Dermis microvascular lymphatic vessel endothelial cell (primary cell): Measurements from ENCODE around the gene FOXI3. TPM values are rescaled to one million over a fixed set of nuclear protein-coding genes. Genes with fewer than 3 reads are reported as not detected.
A peak's percentile ranks its signal among the peaks of the same experiment; 100 is the strongest.

Experiments used
- DNase-seq, 2 donors: peaks; one replicate each; pipeline versions ENCODE4 v3.0.0 to v3.0.0-alpha.2; 2010; ENCODE audit warnings: low read depth in 2 of 2
- total RNA-seq: library from RNA; depleted of rRNA; stranded (reverse); fragments of >200 nt; gene quantifications from 2 replicates; pipeline ENCODE4 v1.2.1, GENCODE V29; 2014

FOXI3 gene
- not detected in 2 replicates for total RNA-seq

DNA sequence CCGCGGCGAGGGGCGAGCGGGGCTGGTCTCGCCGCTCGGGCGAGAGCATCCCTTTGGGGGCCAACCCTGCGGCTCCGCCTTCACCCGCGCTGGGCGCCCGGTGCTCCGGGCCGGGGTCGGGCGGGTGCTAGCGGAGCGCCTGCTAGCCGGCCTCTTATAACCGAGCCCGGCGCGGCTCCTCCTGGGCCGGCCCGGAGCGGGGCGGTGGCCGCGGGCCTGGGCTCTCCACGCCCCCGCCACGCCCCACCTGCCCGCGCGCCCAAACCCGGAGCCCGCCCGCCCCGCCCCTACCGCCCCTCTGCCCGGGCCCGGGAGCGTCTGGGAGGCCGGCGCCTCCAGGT, at the start of gene FOXI3:
TSS of gene FOXI3 (minus strand) at position 129 of the 341 bp plus-strand sequence. CDS start 158 bp downstream, outside the sequence.
- no peak for DNase-seq

- no peak for DNase-seq
Measured at GRCh38 chr2:88500691-88501090, 48.2 kb upstream of the FOXI3 start.

DNA sequence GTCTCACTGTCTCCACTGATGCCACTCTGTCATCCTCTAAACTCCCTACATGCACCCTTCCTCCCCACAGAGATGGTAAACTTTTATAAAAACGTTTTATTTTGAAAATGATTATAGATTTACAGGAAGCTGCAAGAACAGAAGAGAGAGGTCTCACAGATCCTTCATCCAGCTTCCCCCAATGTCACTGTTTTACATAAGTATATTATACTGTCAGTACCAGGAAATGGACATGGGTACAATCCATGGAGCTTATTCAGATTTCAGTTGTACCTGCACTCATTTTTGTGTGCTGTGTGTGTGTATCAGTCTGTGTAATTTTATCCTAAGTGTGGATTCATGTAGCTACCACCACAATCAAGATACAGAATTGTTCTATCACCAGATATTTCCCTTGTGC, 46.7 kb upstream of the FOXI3 start:
- DNase-seq: no peak

GRCh38 chr2:88493481-88493880, 41.0 kb upstream of the FOXI3 start:
- no peak for DNase-seq

DNA sequence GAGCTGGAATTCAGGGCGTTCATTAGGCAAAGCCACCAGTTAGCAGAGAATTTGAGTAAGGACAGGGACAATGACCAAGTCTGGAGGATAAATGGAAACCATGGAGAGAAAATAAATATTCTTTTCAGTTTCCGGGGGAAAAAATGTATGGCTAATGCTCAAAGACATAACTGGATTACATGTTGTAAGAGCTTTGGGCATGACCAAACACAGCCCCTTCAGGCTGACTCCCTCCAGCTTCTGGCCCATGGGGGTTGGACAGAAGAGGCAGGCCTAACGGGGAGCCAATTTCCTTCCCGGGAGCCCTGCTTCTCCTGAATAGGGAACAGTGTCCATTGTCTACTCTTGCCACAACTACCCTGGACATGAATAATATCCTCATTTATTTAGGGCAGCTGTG, 39.5 kb upstream of the FOXI3 start:
- no peak for DNase-seq

DNA sequence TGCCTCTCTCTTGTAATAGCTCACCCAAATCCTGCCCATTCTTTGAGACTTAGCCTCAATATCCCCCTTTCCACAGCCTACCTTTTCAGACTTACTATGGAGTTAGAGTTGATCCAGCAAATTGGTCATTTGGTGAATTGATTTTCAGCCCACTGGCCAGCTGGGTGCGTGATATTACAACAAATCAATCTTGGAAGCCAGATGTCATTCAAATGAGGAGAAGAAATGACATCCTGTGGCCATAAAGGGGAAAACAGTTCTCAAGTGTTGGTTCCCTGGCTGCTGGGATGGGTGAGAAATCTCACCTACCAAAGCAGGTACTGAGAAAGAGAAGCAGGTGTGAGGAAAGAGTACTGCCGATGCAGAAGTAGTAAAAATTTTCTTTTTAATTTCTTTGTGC, 36.7 kb upstream of the FOXI3 start:
- DNase-seq: no peak

DNA sequence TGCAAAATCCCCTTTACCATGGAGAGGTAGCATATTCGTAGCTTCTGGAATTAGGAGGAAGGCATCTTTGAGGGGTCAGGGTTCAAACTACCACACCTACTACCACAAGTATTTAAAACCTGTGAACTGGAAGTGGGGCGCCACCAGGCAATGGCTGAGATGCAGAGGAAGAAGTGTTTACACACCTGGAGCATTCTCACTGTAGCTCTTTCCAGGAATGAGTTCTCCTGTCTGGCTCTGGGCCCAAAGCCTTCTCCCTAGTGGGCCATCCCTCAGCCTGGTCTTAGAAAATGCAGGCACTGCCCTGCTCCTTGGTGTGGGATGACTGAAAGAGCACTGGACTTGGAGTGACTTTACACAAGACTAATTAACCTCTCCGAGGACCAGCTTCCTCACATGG, 30.7 kb upstream of the FOXI3 start:
- no peak for DNase-seq

DNA sequence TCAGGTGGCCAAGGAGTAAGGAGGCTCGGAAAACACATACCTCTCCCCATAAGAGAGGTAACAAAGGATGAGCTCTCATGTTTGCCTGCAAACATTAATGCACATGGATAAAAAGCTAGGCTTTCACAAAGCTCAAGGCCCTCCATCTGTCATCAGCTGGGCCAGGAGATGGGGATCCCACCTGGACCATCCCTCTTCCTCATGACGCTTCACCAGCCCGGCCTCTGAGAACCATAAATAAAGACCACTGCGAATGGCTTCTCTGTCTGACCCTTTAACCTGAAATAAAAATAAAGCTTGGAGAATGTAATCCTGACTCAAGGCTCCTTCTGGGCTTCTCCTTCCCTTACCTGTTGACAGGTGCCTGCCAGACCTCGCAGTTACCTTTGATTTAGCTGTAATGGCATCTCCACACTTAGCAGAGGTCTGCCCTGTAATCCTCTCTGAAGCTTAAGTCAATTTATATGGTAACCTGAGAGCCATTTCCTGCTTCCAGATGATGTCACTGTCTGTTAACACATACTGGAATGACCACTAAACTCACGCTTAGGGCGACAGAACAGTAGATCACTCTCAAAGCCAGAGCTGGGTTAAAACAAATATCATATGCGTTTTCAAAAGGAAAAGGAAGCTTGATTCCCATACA, 29.3 kb upstream of the FOXI3 start:
- peak in 1 of 2 donors; percentile 13 for DNase-seq

- no peak for DNase-seq
Measured at GRCh38 chr2:88472811-88473210, 20.3 kb upstream of the FOXI3 start.

DNA sequence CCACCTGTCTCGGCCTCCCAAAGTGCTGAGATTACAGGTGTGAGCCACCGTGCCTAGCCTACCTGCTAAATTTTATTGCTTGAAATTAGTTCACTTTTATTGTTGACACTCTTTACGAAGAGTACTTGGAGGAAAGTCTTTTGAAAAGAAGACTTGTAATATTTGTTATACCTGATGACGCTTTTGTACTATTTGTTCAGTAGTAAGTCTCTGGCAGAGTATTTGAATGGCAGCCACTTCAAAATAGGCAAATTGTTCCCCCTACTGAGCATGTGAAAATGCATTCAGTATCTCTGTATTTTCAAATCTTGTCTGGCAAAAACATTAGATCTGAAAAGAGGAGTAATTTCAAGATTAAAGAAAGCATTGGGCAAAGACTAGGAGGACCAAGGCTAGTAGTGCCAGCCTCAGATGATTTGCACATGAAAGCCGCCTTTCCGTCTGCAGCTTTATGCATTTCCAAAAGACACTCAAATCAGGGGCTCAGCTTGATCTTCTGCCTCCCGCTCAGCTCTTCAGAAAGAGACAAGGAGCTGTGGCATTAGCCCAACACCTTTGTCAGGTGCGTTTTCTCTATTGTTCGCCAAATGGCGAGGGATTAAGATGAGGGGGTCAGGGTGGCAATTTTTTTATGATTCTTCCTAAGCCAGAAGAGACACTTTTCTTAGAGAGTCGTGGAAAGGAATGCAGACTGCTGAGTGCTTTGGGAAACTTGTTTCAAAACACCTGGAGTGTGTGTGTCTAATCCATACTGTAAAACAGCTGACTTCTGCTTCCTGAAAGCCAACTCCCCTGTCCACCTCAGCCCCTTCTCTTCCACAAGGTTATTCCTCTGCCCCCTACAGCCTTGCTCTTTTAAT, 18.8 kb upstream of the FOXI3 start:
- DNase-seq: no peak

DNA sequence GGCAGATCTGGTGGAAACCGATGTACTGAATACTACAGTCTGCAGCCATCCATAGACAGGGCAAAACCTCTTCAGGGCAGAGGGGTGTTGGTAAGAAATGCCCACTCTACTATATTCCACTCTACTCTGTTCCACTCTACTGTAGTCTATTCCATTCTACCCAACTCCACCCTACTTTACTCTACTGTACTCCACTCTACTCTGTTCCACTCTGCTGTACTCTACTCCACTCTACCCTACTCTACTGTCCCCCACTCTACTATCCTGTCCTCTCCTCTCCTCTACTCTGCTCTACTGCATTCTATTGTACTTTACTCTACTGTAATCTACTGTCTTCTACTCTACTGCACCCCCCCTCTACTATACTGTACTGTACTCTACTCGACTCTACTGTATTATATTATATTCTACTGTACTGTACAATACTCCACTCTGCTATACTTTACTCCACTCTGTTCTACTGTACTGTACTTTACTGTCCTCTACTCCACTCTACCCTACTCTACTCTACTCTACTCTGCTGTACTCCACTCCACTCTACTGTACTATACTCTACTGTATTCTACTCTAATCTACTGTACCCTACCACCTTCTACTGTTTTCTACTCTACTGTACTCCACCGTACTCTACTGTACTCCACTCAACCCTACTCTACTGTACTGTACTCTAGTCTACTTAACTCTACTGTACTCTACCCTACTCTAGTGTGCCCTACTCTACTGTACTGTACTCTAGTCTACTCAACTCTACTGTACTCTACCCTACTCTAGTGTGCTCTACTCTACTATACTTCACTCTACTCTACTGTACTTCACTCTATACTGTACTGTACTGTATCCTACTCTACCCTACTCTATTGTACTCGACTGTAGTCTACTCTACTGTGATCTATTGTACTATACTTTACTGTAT, 17.0 kb upstream of the FOXI3 start:
- no peak for DNase-seq

DNA sequence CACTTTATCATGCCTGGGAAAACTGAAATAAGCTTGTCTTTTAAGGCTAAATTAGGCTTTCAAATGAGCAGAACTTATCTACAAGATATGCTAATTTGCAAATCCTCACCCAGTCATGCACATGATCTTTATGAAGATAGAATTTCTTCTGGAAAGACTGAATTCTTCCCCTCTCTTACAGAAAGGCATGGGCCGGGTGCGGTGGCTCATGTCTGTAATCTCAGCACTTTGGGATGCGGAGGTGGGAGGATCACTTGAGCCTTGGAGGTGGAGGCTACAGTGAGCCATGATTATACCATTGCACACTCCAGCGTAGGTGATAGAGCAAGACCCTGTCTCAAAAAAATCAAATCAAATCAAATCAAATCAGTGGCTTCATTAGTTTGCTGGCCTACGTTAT, 11.7 kb upstream of the FOXI3 start:
- DNase-seq: no peak

- DNase-seq: no peak
Measured at GRCh38 chr2:88458633-88459032, 6.1 kb upstream of the FOXI3 start.

DNA sequence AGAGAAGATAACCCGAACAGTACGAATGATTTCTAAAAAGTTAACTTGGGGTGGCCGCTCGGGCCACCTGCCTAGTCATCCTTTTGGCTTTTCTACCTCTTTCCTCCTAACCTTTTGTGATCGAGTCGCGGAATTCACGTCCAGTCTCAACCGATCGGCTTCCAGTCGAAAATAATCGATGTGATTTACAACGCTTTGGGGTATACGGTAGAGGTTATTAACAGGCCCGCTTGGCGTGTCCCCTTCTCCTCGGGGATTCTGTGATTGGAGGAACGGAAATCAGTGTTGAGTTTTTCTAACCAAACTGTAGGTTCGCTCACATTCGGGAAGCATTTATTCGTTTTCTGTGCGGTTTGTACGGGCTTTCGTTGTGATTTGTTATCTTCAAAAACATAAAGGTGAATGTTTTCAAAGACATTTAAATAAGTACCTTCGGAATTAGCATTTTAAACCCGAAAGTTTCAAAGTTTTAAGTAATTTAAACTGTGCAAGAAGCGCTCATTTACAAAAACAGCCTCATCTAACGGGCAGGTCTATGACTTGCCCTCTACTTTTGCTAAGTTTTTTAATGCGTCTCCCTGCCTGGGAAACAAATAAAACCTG, 588 bp upstream of the FOXI3 start:
- DNase-seq: no peak

GRCh38 chr2:88451811-88452564, 505 bp downstream of the FOXI3 start:
- DNase-seq: no peak

- no peak for DNase-seq
Measured at GRCh38 chr2:88450925-88451810, 1.3 kb downstream of the FOXI3 start.

DNA sequence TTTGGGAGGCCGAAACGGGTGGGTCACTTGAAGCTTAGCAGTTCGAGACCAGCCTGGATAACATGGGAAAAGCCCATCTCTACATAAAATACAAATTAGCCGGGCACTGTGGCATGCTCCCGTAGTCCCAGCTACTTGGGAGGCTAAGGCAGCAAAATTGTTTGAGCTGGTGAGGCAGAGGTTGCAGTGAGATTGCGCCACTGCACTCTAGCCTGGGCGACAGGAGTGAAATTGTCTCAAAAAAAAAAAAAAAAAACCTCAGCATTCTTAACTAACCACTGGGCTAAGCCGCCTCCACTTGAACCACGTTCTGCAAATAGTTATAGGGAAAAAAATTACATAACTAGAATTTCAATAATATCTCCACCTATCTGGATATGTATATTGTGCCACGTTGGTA, 2.3 kb downstream of the FOXI3 start:
- DNase-seq: no peak

DNA sequence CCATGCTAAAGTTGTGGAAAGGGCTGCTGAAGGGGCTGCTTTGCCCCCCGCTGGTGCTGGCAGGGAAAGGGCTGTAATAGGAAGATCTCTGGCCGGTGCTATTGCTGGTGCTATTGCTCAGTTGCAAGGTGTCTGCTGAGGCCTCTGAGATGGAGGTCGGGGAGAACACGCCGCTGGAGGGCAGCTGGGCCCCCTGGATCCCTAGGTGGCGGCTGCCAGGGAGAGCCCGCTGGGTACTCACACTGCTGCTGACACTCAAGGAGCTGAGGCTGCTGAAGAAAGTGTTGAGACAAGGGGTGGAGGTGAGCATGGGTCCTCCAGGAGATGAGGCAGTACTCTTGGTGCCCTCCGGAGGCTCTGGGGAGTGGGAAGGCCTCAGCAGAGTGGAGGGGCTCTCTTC, 4.2 kb downstream of the FOXI3 start:
- no peak for DNase-seq

DNA sequence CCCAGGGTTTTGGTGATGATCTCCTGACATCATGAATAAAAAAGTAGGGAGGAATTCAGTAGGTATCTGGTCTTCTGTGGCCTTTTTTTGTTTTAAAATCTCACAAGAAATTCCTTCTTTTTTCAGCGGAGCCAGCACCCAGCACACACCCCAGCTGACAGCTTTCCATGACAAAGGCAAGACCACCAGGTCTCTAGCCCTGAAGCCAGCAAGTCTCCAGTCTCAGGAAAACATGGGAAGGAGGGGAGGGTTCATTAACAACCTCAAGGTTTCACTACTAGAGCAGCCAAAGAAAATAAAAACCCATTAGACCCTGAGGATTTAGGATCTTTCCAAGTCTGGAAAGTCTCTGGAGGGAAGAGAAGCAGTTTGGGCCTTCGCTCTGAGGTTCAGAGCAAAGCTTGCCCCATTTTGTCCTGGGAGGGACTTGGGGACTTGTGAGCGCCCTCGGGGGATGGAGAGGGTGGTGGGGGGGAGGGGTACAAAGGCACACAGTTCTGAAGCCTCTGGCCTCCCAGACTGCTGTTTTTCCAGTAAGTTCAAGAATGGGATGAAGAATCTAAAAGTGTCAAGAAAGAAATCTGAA, 9.0 kb downstream of the FOXI3 start:
- no peak for DNase-seq

GRCh38 chr2:88442473-88442872, 10.0 kb downstream of the FOXI3 start:
- no peak for DNase-seq
